HepG2 (cell line): ENCODE data around the gene TMEM107. TPM values are rescaled to one million over a fixed set of nuclear protein-coding genes. Genes with fewer than 3 reads are reported as not detected.

Experiments
- ARNT ChIP-seq: fragments of 450-650 bp; IDR thresholded peaks from 2 replicates; pipeline ENCODE4 v1.6.1; 2017
- BHLHE40 ChIP-seq: IDR thresholded peaks from 2 replicates; pipeline ENCODE4 v1.6.1; 2011; ENCODE audit warnings: low read length, improper control_type of control experiment
- CENPBD1 ChIP-seq: sonication (generic); formaldehyde crosslinking; IDR thresholded peaks from 2 replicates; pipeline ENCODE4 v1.8.0; 2022; ENCODE audit warnings: missing genetic modification reagents, low read depth, mild to moderate bottlenecking, borderline replicate concordance
- HMG20A ChIP-seq: IDR thresholded peaks from 2 replicates; pipeline ENCODE4 v1.6.1; 2016; ENCODE audit warnings: borderline replicate concordance
- HNRNPLL ChIP-seq: fragments of 200-400 bp; formaldehyde crosslinking; IDR thresholded peaks from 2 replicates; pipeline ENCODE4 v1.6.1; 2017; ENCODE audit warnings: mild to moderate bottlenecking, low read depth, low read length; ENCODE audit not compliant: poor library complexity, severe bottlenecking
- KLF11 ChIP-seq: IDR thresholded peaks from 2 replicates; pipeline ENCODE4 v1.6.1; 2016; ENCODE audit warnings: missing compliant biosample characterization
- MED8 ChIP-seq: sonication (generic); formaldehyde crosslinking; IDR thresholded peaks from 2 replicates; pipeline ENCODE4 v1.8.1; 2023; ENCODE audit warnings: mild to moderate bottlenecking, missing genetic modification reagents; ENCODE audit not compliant: insufficient replicate concordance
- NFIC ChIP-seq: IDR thresholded peaks from 2 replicates; pipeline ENCODE4 v1.6.1; 2012; ENCODE audit warnings: mild to moderate bottlenecking, low read length, inconsistent platforms
- ONECUT2 ChIP-seq: sonication (generic); formaldehyde crosslinking; IDR thresholded peaks from 2 replicates; pipeline ENCODE4 v1.4.0; 2020; ENCODE audit warnings: missing genetic modification reagents
- PRMT3 ChIP-seq: sonication (generic); formaldehyde crosslinking; IDR thresholded peaks from 2 replicates; pipeline ENCODE4 v1.8.1; 2022; ENCODE audit warnings: low read depth, mild to moderate bottlenecking, moderate library complexity, missing genetic modification reagents, borderline replicate concordance
- SMC3 ChIP-seq: IDR thresholded peaks from 2 replicates; pipeline ENCODE4 v1.6.1; 2011; ENCODE audit warnings: low read length, improper control_type of control experiment
- SP5 ChIP-seq: IDR thresholded peaks from 2 replicates; pipeline ENCODE4 v1.6.1; 2016; ENCODE audit warnings: low read depth, borderline replicate concordance
- ZBED4 ChIP-seq: sonication (generic); formaldehyde crosslinking; IDR thresholded peaks from 2 replicates; pipeline ENCODE4 v1.4.0; 2020; ENCODE audit warnings: missing genetic modification reagents, borderline replicate concordance
- ZNF232 ChIP-seq: sonication (generic); formaldehyde crosslinking; IDR thresholded peaks from 2 replicates; pipeline ENCODE4 v1.4.0; 2020; ENCODE audit warnings: missing genetic modification reagents, borderline replicate concordance
- ZNF431 ChIP-seq: sonication (generic); formaldehyde crosslinking; IDR thresholded peaks from 2 replicates; pipeline ENCODE4 v1.9.0; 2022; ENCODE audit warnings: missing genetic modification reagents, low read depth, mild to moderate bottlenecking, borderline replicate concordance
- ZNF570 ChIP-seq: sonication (generic); formaldehyde crosslinking; IDR thresholded peaks from 2 replicates; pipeline ENCODE4 v1.4.0; 2020; ENCODE audit warnings: mild to moderate bottlenecking, missing genetic modification reagents, borderline replicate concordance
- ZNF652 ChIP-seq: IDR thresholded peaks from 2 replicates; pipeline ENCODE4 v1.6.1; 2016; ENCODE audit warnings: low read depth, borderline replicate concordance
- ZNF747 ChIP-seq: sonication (generic); formaldehyde crosslinking; IDR thresholded peaks from 2 replicates; pipeline ENCODE4 v1.8.1; 2023; ENCODE audit warnings: missing genetic modification reagents, mild to moderate bottlenecking, borderline replicate concordance
- ZNF775 ChIP-seq: sonication (generic); formaldehyde crosslinking; IDR thresholded peaks from 2 replicates; pipeline ENCODE4 v1.4.0; 2020; ENCODE audit warnings: missing genetic modification reagents, mild to moderate bottlenecking, moderate library complexity, borderline replicate concordance
- ZNF891 ChIP-seq: sonication (generic); formaldehyde crosslinking; IDR thresholded peaks from 2 replicates; pipeline ENCODE4 v1.5.0; 2020; ENCODE audit warnings: mild to moderate bottlenecking, missing genetic modification reagents
- polyA plus RNA-seq, 8 experiments: library from polyadenylated mRNA; depleted of rRNA in 3 of 8; stranded (reverse) in 7 of 8; unstranded in 1 of 8; fragments of >200 nt; fragmentation: Illumina TruSeq in 4 of 8; extraction: Trizol in 4 of 8; gene quantifications; 2 replicates each; pipeline versions ENCODE4 v1.2.1 to v1.2.3, GENCODE V29; 2011 to 2016; ENCODE audit warnings: low read depth in 4 of 8, missing spikeins in 1 of 8, mixed read lengths in 1 of 8; ENCODE audit not compliant: insufficient read depth in 1 of 8
- total RNA-seq, 5 experiments: library from RNA; depleted of rRNA; stranded (reverse); fragments of >200 nt; fragmentation: Illumina TruSeq; extraction: Trizol; gene quantifications; 2 replicates each; pipeline ENCODE4 v1.2.3, GENCODE V29; 2016; ENCODE audit warnings: low read depth in 1 of 5
- TF ChIP-seq, protein P1 (sequence below): sonication (generic); formaldehyde crosslinking; IDR thresholded peaks from 2 replicates; pipeline ENCODE4 v1.4.0; 2020; ENCODE audit warnings: mild to moderate bottlenecking, missing genetic modification reagents, borderline replicate concordance

Gene TMEM107
- total and polyA plus RNA-seq, 2 of the 13 experiments (the other 11 are each of a cell fraction or from before 2014, with no cell fraction given), result 7.2 to 15.3 TPM

DNA sequence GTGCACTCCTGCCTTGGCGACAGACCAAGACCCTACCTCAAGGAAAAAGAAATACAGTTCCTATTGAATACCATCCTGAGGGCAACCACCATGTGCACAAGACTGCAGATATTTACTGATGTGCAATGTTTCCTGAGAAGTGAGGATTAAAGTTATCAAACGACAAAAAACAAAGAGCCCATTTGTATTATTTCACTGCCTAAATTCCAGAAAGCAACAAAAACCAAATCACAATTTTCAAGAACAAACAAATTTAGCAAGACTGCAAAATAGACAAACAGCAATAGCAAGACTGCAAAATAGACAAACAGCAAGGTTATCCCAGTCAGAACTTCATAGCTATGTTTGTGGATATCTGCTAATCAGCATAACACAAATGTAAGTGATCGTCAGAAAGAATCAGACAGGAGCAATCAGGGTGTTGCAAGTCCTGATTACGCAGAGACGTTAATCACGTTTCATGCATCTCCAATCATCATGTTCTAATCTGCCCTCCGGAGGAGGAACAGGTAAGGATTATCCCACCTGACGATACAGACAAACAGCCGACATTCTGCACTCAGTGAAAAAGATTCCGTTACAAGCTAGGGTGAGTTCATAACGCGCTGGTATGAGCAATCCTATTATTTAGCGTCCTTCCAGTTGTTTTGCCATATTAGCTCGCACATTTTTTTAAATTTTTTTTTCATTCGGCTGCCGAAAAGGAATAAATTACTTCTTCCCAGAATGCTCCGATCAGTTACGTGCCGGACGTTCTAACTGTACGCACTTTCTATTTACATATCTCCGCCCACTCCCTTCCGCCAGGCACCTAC lies 2.9 kb downstream of the TMEM107 start (continued):
- TF ChIP-seq ONECUT2 (CRISPR knock-in tag) (peak; percentile 72; the same call in 1 of the 2 replicates), ZNF891 (CRISPR knock-in tag) (no peak), HNRNPLL (no peak), SP5 (peak; percentile 50; the same call in 1 of the 2 replicates), CENPBD1 (CRISPR knock-in tag) (no peak), BHLHE40 (peak; percentile 96), MED8 (CRISPR knock-in tag) (peak; percentile 100), ZNF652 (CRISPR knock-in tag) (peak; percentile 77), KLF11 (CRISPR knock-in tag) (peak; percentile 99), ZBED4 (CRISPR knock-in tag) (peak; percentile 74), ARNT (no peak), SMC3 (no peak), ZNF431 (CRISPR knock-in tag) (peak; percentile 88; the same call in 1 of the 2 replicates), ZNF232 (peak; percentile 96), ZNF747 (CRISPR knock-in tag) (peak; percentile 87), PRMT3 (peak; percentile 90; the same call in 1 of the 2 replicates), NFIC (peak; percentile 93), HMG20A (CRISPR knock-in tag) (peak; percentile 80), ZNF775 (CRISPR knock-in tag) (no peak; the same call in 1 of the 2 replicates), ZNF570 (peak; percentile 75; the same call in 1 of the 2 replicates)
- TF ChIP-seq, protein P1, sequence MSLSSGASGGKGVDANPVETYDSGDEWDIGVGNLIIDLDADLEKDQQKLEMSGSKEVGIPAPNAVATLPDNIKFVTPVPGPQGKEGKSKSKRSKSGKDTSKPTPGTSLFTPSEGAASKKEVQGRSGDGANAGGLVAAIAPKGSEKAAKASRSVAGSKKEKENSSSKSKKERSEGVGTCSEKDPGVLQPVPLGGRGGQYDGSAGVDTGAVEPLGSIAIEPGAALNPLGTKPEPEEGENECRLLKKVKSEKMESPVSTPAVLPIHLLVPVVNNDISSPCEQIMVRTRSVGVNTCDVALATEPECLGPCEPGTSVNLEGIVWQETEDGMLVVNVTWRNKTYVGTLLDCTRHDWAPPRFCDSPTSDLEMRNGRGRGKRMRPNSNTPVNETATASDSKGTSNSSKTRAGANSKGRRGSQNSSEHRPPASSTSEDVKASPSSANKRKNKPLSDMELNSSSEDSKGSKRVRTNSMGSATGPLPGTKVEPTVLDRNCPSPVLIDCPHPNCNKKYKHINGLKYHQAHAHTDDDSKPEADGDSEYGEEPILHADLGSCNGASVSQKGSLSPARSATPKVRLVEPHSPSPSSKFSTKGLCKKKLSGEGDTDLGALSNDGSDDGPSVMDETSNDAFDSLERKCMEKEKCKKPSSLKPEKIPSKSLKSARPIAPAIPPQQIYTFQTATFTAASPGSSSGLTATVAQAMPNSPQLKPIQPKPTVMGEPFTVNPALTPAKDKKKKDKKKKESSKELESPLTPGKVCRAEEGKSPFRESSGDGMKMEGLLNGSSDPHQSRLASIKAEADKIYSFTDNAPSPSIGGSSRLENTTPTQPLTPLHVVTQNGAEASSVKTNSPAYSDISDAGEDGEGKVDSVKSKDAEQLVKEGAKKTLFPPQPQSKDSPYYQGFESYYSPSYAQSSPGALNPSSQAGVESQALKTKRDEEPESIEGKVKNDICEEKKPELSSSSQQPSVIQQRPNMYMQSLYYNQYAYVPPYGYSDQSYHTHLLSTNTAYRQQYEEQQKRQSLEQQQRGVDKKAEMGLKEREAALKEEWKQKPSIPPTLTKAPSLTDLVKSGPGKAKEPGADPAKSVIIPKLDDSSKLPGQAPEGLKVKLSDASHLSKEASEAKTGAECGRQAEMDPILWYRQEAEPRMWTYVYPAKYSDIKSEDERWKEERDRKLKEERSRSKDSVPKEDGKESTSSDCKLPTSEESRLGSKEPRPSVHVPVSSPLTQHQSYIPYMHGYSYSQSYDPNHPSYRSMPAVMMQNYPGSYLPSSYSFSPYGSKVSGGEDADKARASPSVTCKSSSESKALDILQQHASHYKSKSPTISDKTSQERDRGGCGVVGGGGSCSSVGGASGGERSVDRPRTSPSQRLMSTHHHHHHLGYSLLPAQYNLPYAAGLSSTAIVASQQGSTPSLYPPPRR (CRISPR knock-in tag), result peak; percentile 90
